Epithelial cell of alveolus of lung (primary cell): ENCODE data around the gene MOB3B. TPM values are rescaled to one million over a fixed set of nuclear protein-coding genes. Genes with fewer than 3 reads are reported as not detected.

ENCODE experiments used
- total RNA-seq: library from RNA; depleted of rRNA; stranded (reverse); fragments of >200 nt; gene quantifications from 2 replicates; pipeline ENCODE4 v1.2.1, GENCODE V29; 2015

Gene MOB3B
- 1.0 and 3.8 TPM in 2 replicates for total RNA-seq

GRCh38 chr9:27529316-27530278, at the start of gene MOB3B:
TSS of gene MOB3B (minus strand) at chr9:27529814. CDS start at chr9:27455550, 74,264 bp downstream.

DNA sequence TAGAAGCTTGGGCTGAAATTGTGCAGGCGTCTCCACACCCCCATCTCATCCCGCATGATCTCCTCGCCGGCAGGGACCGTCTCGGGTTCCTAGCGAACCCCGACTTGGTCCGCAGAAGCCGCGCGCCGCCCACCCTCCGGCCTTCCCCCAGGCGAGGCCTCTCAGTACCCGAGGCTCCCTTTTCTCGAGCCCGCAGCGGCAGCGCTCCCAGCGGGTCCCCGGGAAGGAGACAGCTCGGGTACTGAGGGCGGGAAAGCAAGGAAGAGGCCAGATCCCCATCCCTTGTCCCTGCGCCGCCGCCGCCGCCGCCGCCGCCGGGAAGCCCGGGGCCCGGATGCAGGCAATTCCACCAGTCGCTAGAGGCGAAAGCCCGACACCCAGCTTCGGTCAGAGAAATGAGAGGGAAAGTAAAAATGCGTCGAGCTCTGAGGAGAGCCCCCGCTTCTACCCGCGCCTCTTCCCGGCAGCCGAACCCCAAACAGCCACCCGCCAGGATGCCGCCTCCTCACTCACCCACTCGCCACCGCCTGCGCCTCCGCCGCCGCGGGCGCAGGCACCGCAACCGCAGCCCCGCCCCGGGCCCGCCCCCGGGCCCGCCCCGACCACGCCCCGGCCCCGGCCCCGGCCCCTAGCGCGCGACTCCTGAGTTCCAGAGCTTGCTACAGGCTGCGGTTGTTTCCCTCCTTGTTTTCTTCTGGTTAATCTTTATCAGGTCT, 43.5 kb upstream of the MOB3B start, which contains the start of gene C9orf72:
Gene C9orf72 (minus strand): TSS at position 564 of the 716 bp plus-strand sequence. CDS start 6,361 bp downstream, outside the sequence.

GRCh38 chr9:27524236-27524635, 5.4 kb downstream of the MOB3B start, which contains the start of gene IFNK:
TSS of gene IFNK (plus strand) at chr9:27524290. CDS start at chr9:27524337, 47 bp downstream.

DNA sequence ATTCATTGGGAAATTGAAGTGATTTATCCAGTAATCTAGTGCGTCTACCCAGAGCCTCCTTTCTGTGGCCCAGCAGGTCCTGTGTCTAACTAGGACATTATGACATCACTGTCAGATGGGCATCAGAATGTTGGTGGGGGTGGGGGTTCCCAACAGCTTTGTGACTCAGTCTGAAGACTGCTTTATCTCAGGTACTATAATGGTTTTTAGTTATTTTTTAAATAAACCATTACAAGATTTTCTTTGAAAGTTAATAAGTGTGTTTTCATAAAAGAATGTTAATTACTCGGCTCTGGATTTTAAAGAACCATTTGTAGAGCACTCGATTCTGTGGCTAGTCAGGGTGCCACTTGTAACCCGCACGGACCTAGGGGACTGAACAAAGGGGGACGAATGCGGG, 232.6 kb downstream of the MOB3B start, which contains the start of gene EQTN:
Gene EQTN (minus strand): TSS at position 101 of the 400 bp plus-strand sequence. CDS start 95 bp downstream, at position 6.

Other genes with a start within 250 kb of the MOB3B start
- not detected in 2 replicates for gene EQTN, start 232.7 kb downstream of the MOB3B start, total RNA-seq
- gene IFNK, start 5.5 kb downstream of the MOB3B start, total RNA-seq: not detected in 2 replicates
- gene C9orf72, start 43.7 kb upstream of the MOB3B start, total RNA-seq: 7.6 and 15.6 TPM in 2 replicates